Uterus (tissue), 4 donors: ENCODE data around the gene CYSTM1. TPM values are rescaled to one million over a fixed set of nuclear protein-coding genes. Genes with fewer than 3 reads are reported as not detected.

Source experiments
- DNase-seq, 2 donors: peaks; one replicate each; pipeline ENCODE4 v3.0.0-alpha.2; 2019 to 2020
- H3K27ac ChIP-seq, 2 donors: fragments of 200-600 bp; sonication (generic); 1 replicate in 1 of 2; 2 replicates in 1 of 2; pipeline ENCODE4 v1.5.1; 2016 to 2018
- H3K27me3 ChIP-seq, 2 donors: fragments of 200-600 bp; sonication (generic); one replicate each; pipeline ENCODE4 v1.5.1; 2018 to 2019; ENCODE audit warnings: control low read depth in 1 of 2
- H3K36me3 ChIP-seq, 2 donors: fragments of 200-600 bp; sonication (generic); one replicate each; pipeline ENCODE4 v1.5.1; 2019; ENCODE audit warnings: control low read depth in 1 of 2
- H3K4me1 ChIP-seq, 2 donors: fragments of 200-600 bp; sonication (generic); one replicate each; pipeline ENCODE4 v1.5.1; 2018 to 2019; ENCODE audit warnings: control low read depth in 1 of 2
- H3K4me3 ChIP-seq, 2 donors: fragments of 200-600 bp; sonication (generic); 1 replicate in 1 of 2; 2 replicates in 1 of 2; pipeline ENCODE4 v1.5.1; 2018 to 2019; ENCODE audit warnings: mild to moderate bottlenecking in 1 of 2
- H3K9me3 ChIP-seq, 2 donors: fragments of 200-600 bp; sonication (generic); one replicate each; pipeline ENCODE4 v1.5.1; 2019; ENCODE audit warnings: control low read depth in 1 of 2
- CTCF ChIP-seq, 4 experiments: fragments of 200-600 bp in 2 of 4; fragments of 450-650 bp in 2 of 4; sonication (generic) in 2 of 4; IDR thresholded peaks; one replicate each; pipeline ENCODE4 v1.5.1; 2016 to 2019; ENCODE audit warnings: antibody characterized with exemption in 4 of 4, mild to moderate bottlenecking in 2 of 4, moderate library complexity in 1 of 4
- POLR2A ChIP-seq, 2 donors: fragments of 450-650 bp; IDR thresholded peaks; one replicate each; pipeline ENCODE4 v1.6.1; 2016; ENCODE audit warnings: antibody characterized with exemption in 2 of 2, mild to moderate bottlenecking in 1 of 2, moderate library complexity in 1 of 2
- intact Hi-C: fragments of 100-400 bp; cut with DNase I; formaldehyde crosslinking; loops from one replicate; pipeline ENCODE4 v1.15.1; 2023; ENCODE audit warnings: low total_unique reads
- total RNA-seq, 4 donors: library from RNA; depleted of rRNA in 3 of 4; stranded (reverse); fragments of >200 nt in 3 of 4; gene quantifications; one replicate each; pipeline versions ENCODE4 v1.1.0 to v1.2.4, GENCODE V29; 2014 to 2023
- donor health status: DM: yes; HTN: yes; CAD: no.

CYSTM1 gene
- total RNA-seq, 4 donors from 2014 or later: 4.4 to 76.8 (median 45.3) TPM

- no peak overlapping the region for H3K27ac ChIP-seq
- H3K36me3 ChIP-seq: no peaks in the 10 kb centered on the region
- no peaks in the 10 kb centered on the region for H3K27me3 ChIP-seq
- H3K9me3 ChIP-seq: no peaks in the 10 kb centered on the region
- H3K4me3 ChIP-seq: no peak overlapping the region
- TF ChIP-seq POLR2A (IDR thresholded peaks at IDR 0.05) (no peak), CTCF (IDR thresholded peaks at IDR 0.05) (peak; percentile 63 to 68 (median 67))
- peaks cover 6 to 16% of the 10 kb centered on the region in 2 donors for H3K4me1 ChIP-seq
- DNase-seq: peak; percentile 57 to 62
- intact Hi-C loops: loop anchor here (5.0 kb wide), 1 partner anchor 107 kb away; the partner anchor contains the start of gene HBEGF
These were observed 65.1 kb downstream of the CYSTM1 start for GRCh38 chr5:140239939-140240700.

GRCh38 chr5:140240987-140241706 is 66.2 kb downstream of the CYSTM1 start:
- Histone ChIP-seq H3K36me3 (no peaks in the 10 kb centered on the region), H3K4me1 (peaks cover 6 to 16% of the 10 kb centered on the region in 2 donors), H3K27ac (peak overlapping the region in 1 of 2 donors; percentile 51), H3K4me3 (no peak overlapping the region), H3K9me3 (no peaks in the 10 kb centered on the region), H3K27me3 (no peaks in the 10 kb centered on the region)
- peak; percentile 87 to 88 for DNase-seq
- intact Hi-C loops: loop anchor here (5.0 kb wide), 1 partner anchor 106 kb away; the partner anchor contains the start of gene HBEGF
- peak in 1 of 4 experiments; percentile 9 for TF ChIP-seq CTCF (IDR thresholded peaks at IDR 0.05)
- no peak for TF ChIP-seq POLR2A (IDR thresholded peaks at IDR 0.05)

- H3K36me3 ChIP-seq: no peaks in the 10 kb centered on the region
- no peak for DNase-seq
- H3K9me3 ChIP-seq: no peaks in the 10 kb centered on the region
- H3K27ac ChIP-seq: peak overlapping the region in 1 of 2 donors; percentile 51
- no peaks in the 10 kb centered on the region for H3K27me3 ChIP-seq
- H3K4me1 ChIP-seq: peaks cover 6 to 16% of the 10 kb centered on the region in 2 donors
- intact Hi-C loops: loop anchor here (5.0 kb wide), 1 partner anchor 105 kb away; the partner anchor contains the start of gene HBEGF
- no peak overlapping the region for H3K4me3 ChIP-seq
- TF ChIP-seq CTCF (IDR thresholded peaks at IDR 0.05): no peak
- no peak for TF ChIP-seq POLR2A (IDR thresholded peaks at IDR 0.05)
These were observed 67.1 kb downstream of the CYSTM1 start for GRCh38 chr5:140242099-140242498.

- peak in 1 of 2 donors; percentile 46 for DNase-seq
- intact Hi-C loops: loop anchor here (5.0 kb wide), 1 partner anchor 104 kb away; the partner anchor contains the start of gene HBEGF
These were observed 68.0 kb downstream of the CYSTM1 start for GRCh38 chr5:140242890-140243585.

More at GRCh38 chr5:140242890-140243585, 68.0 kb downstream of the CYSTM1 start:
- Histone ChIP-seq H3K9me3 (no peaks in the 10 kb centered on the region), H3K36me3 (no peaks in the 10 kb centered on the region), H3K4me1 (peaks cover 6 to 16% of the 10 kb centered on the region in 2 donors), H3K27ac (no peak overlapping the region), H3K27me3 (no peaks in the 10 kb centered on the region), H3K4me3 (no peak overlapping the region)
- TF ChIP-seq CTCF (IDR thresholded peaks at IDR 0.05): no peak
- no peak for TF ChIP-seq POLR2A (IDR thresholded peaks at IDR 0.05)
